Esophagus muscularis mucosa (tissue), 3 donors: ENCODE data around the gene SPTB.

Source experiments
- CTCF ChIP-seq, 3 experiments: fragments of 200-600 bp in 2 of 3; fragments of 450-650 bp in 1 of 3; sonication (generic) in 2 of 3; IDR thresholded peaks; one replicate each; pipeline ENCODE4 v1.5.1; 2017 to 2019; ENCODE audit warnings: antibody characterized with exemption in 3 of 3, mild to moderate bottlenecking in 2 of 3, moderate library complexity in 1 of 3
- POLR2A ChIP-seq: fragments of 450-650 bp; IDR thresholded peaks from one replicate; pipeline ENCODE4 v1.6.1; 2017; ENCODE audit warnings: antibody characterized with exemption, moderate library complexity, mild to moderate bottlenecking, low read depth
- POLR2AphosphoS5 ChIP-seq, 2 donors: sonication (generic); formaldehyde crosslinking; IDR thresholded peaks; one replicate each; pipeline ENCODE4 v1.6.1; 2017; ENCODE audit warnings: antibody characterized with exemption in 2 of 2

GRCh38 chr14:64918216-64918615, 38.5 kb upstream of the SPTB start:
- TF ChIP-seq POLR2A, result no peak
- no peak for TF ChIP-seq CTCF (IDR thresholded peaks at IDR 0.05)
- TF ChIP-seq POLR2AphosphoS5 (IDR thresholded peaks at IDR 0.05), result no peak
